Measurements from ENCODE around the gene GRID2IP. TPM values are rescaled to one million over a fixed set of nuclear protein-coding genes. Genes with fewer than 3 reads are reported as not detected.

Gene GRID2IP
- total and polyA plus RNA-seq, 4 donors, result 0.16 to 0.80 (median 0.50) TPM

- H3K4me3 ChIP-seq, result no peak overlapping the region
- H3K27me3 ChIP-seq (ENCODE audit: control insufficient read depth in 3 of 3, insufficient read depth in 3 of 3, low read length in 2 of 3), result peaks cover 0 to 5% (median 3%) of the 10 kb centered on the region in 3 donors
- H3K27ac ChIP-seq (ENCODE audit: low read depth in 1 of 2, low read length in 1 of 2), result no peak overlapping the region
- ATAC-seq (ENCODE audit: insufficient read depth, low FRiP score), result no peak
- H3K9ac ChIP-seq (ENCODE audit: insufficient read depth in 1 of 2, low read length in 2 of 2), result no peak overlapping the region
- TF ChIP-seq CTCF (IDR thresholded peaks at IDR 0.05; ENCODE audit: control extremely low read depth, extremely low read depth), result no peak
- no peaks in the 10 kb centered on the region for H3K36me3 ChIP-seq (ENCODE audit: control insufficient read depth in 4 of 4, insufficient read depth in 4 of 4, low read length in 4 of 4)
- WGBS, 2 donors, result 87 to 90% methylated on average over 12 of the region's 12 CpGs
- DNase-seq, result no peak
- H3K9me3 ChIP-seq (ENCODE audit: control insufficient read depth in 4 of 4, insufficient read depth in 3 of 4, low read length in 3 of 4), result no peaks in the 10 kb centered on the region
- H3K4me1 ChIP-seq (ENCODE audit: control insufficient read depth in 5 of 5, insufficient read depth in 5 of 5, low read length in 5 of 5), result peaks cover 0 to 4% (median 4%) of the 10 kb centered on the region in 5 donors
Measured at GRCh38 chr7:6501586-6502564, 49.4 kb downstream of the GRID2IP start.

GRCh38 chr7:6500691-6501090 lies 50.6 kb downstream of the GRID2IP start:
- TF ChIP-seq CTCF (IDR thresholded peaks at IDR 0.05; ENCODE audit: control extremely low read depth, extremely low read depth), result no peak
- no peak overlapping the region for H3K9ac ChIP-seq (ENCODE audit: insufficient read depth in 1 of 2, low read length in 2 of 2)
- H3K36me3 ChIP-seq (ENCODE audit: control insufficient read depth in 4 of 4, insufficient read depth in 4 of 4, low read length in 4 of 4), result no peaks in the 10 kb centered on the region
- WGBS, 2 donors, result 89 to 90% methylated on average over 1 of the region's 1 CpG
- peaks cover 0 to 5% (median 3%) of the 10 kb centered on the region in 3 donors for H3K27me3 ChIP-seq (ENCODE audit: control insufficient read depth in 3 of 3, insufficient read depth in 3 of 3, low read length in 2 of 3)
- no peak overlapping the region for H3K27ac ChIP-seq (ENCODE audit: low read depth in 1 of 2, low read length in 1 of 2)
- H3K9me3 ChIP-seq (ENCODE audit: control insufficient read depth in 4 of 4, insufficient read depth in 3 of 4, low read length in 3 of 4), result no peaks in the 10 kb centered on the region
- no peak for ATAC-seq (ENCODE audit: insufficient read depth, low FRiP score)
- H3K4me1 ChIP-seq (ENCODE audit: control insufficient read depth in 5 of 5, insufficient read depth in 5 of 5, low read length in 5 of 5), result peaks cover 0 to 4% (median 4%) of the 10 kb centered on the region in 5 donors
- no peak overlapping the region for H3K4me3 ChIP-seq
- no peak for DNase-seq

- 87% methylated on average over 14 of the region's 14 CpGs for WGBS, 2 donors
- DNase-seq, result no peak
- TF ChIP-seq CTCF (IDR thresholded peaks at IDR 0.05; ENCODE audit: control extremely low read depth, extremely low read depth), result no peak
Measured at GRCh38 chr7:6497994-6498393, 53.3 kb downstream of the GRID2IP start.

More at GRCh38 chr7:6497994-6498393, 53.3 kb downstream of the GRID2IP start:
- H3K36me3 ChIP-seq (ENCODE audit: control insufficient read depth in 4 of 4, insufficient read depth in 4 of 4, low read length in 4 of 4), result no peaks in the 10 kb centered on the region
- H3K9ac ChIP-seq (ENCODE audit: insufficient read depth in 1 of 2, low read length in 2 of 2), result no peak overlapping the region
- H3K27me3 ChIP-seq (ENCODE audit: control insufficient read depth in 3 of 3, insufficient read depth in 3 of 3, low read length in 2 of 3), result no peaks in the 10 kb centered on the region
- H3K4me3 ChIP-seq, result no peak overlapping the region
- no peaks in the 10 kb centered on the region for H3K9me3 ChIP-seq (ENCODE audit: control insufficient read depth in 4 of 4, insufficient read depth in 3 of 4, low read length in 3 of 4)
- H3K4me1 ChIP-seq (ENCODE audit: control insufficient read depth in 5 of 5, insufficient read depth in 5 of 5, low read length in 5 of 5), result no peaks in the 10 kb centered on the region
- H3K27ac ChIP-seq (ENCODE audit: low read depth in 1 of 2, low read length in 1 of 2), result no peak overlapping the region
- no peak for ATAC-seq (ENCODE audit: insufficient read depth, low FRiP score)
